GM23338 (cell line): Measurements from ENCODE around the gene THBS1. TPM values are rescaled to one million over a fixed set of nuclear protein-coding genes. Genes with fewer than 3 reads are reported as not detected.

Source experiments
- ATAC-seq: fragments of 200-7000 bp; cut with Tn5 transposase; 3 replicates; pipeline ENCODE4 v1.9.1; 2020
- DNase-seq: peaks from one replicate; pipeline ENCODE4 v3.0.0-alpha.2; 2015; ENCODE audit warnings: low spot score
- H2AFZ ChIP-seq: fragments of 200-600 bp; sonication (generic); 2 replicates; pipeline ENCODE4 v1.8.0; 2016; ENCODE audit warnings: antibody characterized with exemption, mild to moderate bottlenecking, moderate library complexity
- H3F3A ChIP-seq: fragments of 200-600 bp; sonication (generic); replicated peaks from 2 replicates; pipeline ENCODE4 v1.8.0; 2017; ENCODE audit warnings: antibody characterized with exemption, mixed run types, low read depth
- H3K27ac ChIP-seq: fragments of 200-600 bp; sonication (generic); 2 replicates; pipeline ENCODE4 v1.6.1; 2016; ENCODE audit warnings: low read depth
- H3K27me3 ChIP-seq: fragments of 200-600 bp; sonication (generic); 2 replicates; pipeline ENCODE4 v1.8.0; 2016; ENCODE audit warnings: mild to moderate bottlenecking, mixed run types, moderate library complexity; ENCODE audit not compliant: insufficient read depth
- H3K36me3 ChIP-seq: fragments of 200-600 bp; sonication (generic); 2 replicates; pipeline ENCODE4 v1.8.0; 2016; ENCODE audit warnings: mild to moderate bottlenecking; ENCODE audit not compliant: insufficient read depth
- H3K4me1 ChIP-seq: fragments of 200-600 bp; sonication (generic); 2 replicates; pipeline ENCODE4 v1.8.0; 2016; ENCODE audit warnings: mild to moderate bottlenecking, moderate library complexity; ENCODE audit not compliant: insufficient read depth
- H3K4me2 ChIP-seq: fragments of 200-600 bp; sonication (generic); 2 replicates; pipeline ENCODE4 v1.7.1; 2017; ENCODE audit warnings: mixed run types
- H3K4me3 ChIP-seq: fragments of 200-600 bp; sonication (generic); 2 replicates; pipeline ENCODE4 v1.6.1; 2016; ENCODE audit warnings: mixed run types
- H3K79me2 ChIP-seq: fragments of 200-600 bp; sonication (generic); replicated peaks from 2 replicates; pipeline ENCODE4 v1.8.0; 2017; ENCODE audit warnings: mild to moderate bottlenecking; ENCODE audit not compliant: insufficient read depth
- H3K9me2 ChIP-seq: fragments of 200-600 bp; sonication (generic); 2 replicates; pipeline ENCODE4 v1.8.0; 2017; ENCODE audit not compliant: insufficient read depth
- H4K20me1 ChIP-seq: fragments of 200-600 bp; sonication (generic); replicated peaks from 2 replicates; pipeline ENCODE4 v1.8.0; 2017; ENCODE audit warnings: mild to moderate bottlenecking; ENCODE audit not compliant: insufficient read depth
- H3K27ac Mint-ChIP-seq: 2 replicates; pipeline ENCODE4 v1.8.0; 2020; ENCODE audit warnings: inconsistent platforms, mild to moderate bottlenecking, moderate library complexity, mixed read lengths
- H3K27me3 Mint-ChIP-seq: 3 replicates; pipeline ENCODE4 v1.8.0; 2022; ENCODE audit warnings: low read depth, mild to moderate bottlenecking, moderate library complexity, mixed read lengths, inconsistent platforms; ENCODE audit not compliant: insufficient read depth, poor library complexity
- H3K36me3 Mint-ChIP-seq: 3 replicates; pipeline ENCODE4 v1.8.0; 2021; ENCODE audit warnings: low read depth, mild to moderate bottlenecking, inconsistent platforms, moderate library complexity, mixed read lengths
- H3K4me1 Mint-ChIP-seq: 3 replicates; pipeline ENCODE4 v1.8.0; 2020; ENCODE audit warnings: mild to moderate bottlenecking, inconsistent platforms, mixed read lengths
- H3K4me3 Mint-ChIP-seq: 3 replicates; pipeline ENCODE4 v1.8.0; 2021; ENCODE audit warnings: moderate library complexity, mild to moderate bottlenecking, inconsistent platforms, mixed read lengths
- H3K9me3 Mint-ChIP-seq: 3 replicates; pipeline ENCODE4 v1.8.0; 2020; ENCODE audit warnings: moderate library complexity, mild to moderate bottlenecking, inconsistent platforms, mixed read lengths
- CREB1 ChIP-seq: fragments of 250-450 bp; sonication (Bioruptor Pico); IDR thresholded peaks from 2 replicates; pipeline ENCODE4 v1.5.0; 2020; ENCODE audit warnings: low read depth, mild to moderate bottlenecking, moderate library complexity
- CTCF ChIP-seq, 2 experiments: fragments of 200-600 bp in 1 of 2; sonication (generic) in 1 of 2; conservative IDR thresholded peaks; 2 replicates each; pipeline versions ENCODE4 v1.5.1 to v1.6.1; 2016 to 2017; ENCODE audit warnings: antibody characterized with exemption in 2 of 2, low read depth in 2 of 2, mild to moderate bottlenecking in 2 of 2, moderate library complexity in 1 of 2
- ETS1 ChIP-seq: IDR thresholded peaks from 2 replicates; pipeline ENCODE4 v1.6.1; 2016; ENCODE audit warnings: antibody characterized with exemption
- EZH2 ChIP-seq: fragments of 200-600 bp; sonication (generic); IDR thresholded peaks from one replicate; pipeline ENCODE4 v1.8.0; 2017; ENCODE audit warnings: antibody characterized with exemption, mild to moderate bottlenecking, low read depth; ENCODE audit not compliant: unreplicated experiment
- EZH2phosphoT487 ChIP-seq: fragments of 200-600 bp; sonication (generic); IDR thresholded peaks from one replicate; pipeline ENCODE4 v1.8.1; 2018; ENCODE audit warnings: antibody characterized with exemption; ENCODE audit not compliant: unreplicated experiment
- JUNB ChIP-seq: IDR thresholded peaks from one replicate; pipeline ENCODE4 v1.6.1; 2016; ENCODE audit warnings: antibody characterized with exemption; ENCODE audit not compliant: unreplicated experiment
- NANOG ChIP-seq: IDR thresholded peaks from 2 replicates; pipeline ENCODE4 v1.6.1; 2016; ENCODE audit warnings: antibody characterized with exemption, borderline replicate concordance
- POLR2AphosphoS5 ChIP-seq: IDR thresholded peaks from 2 replicates; pipeline ENCODE4 v1.6.1; 2016; ENCODE audit warnings: antibody characterized with exemption, low read depth
- REST ChIP-seq: IDR thresholded peaks from one replicate; pipeline ENCODE4 v1.6.1; 2018; ENCODE audit warnings: antibody characterized with exemption; ENCODE audit not compliant: unreplicated experiment
- STAT1 ChIP-seq: IDR thresholded peaks from one replicate; pipeline ENCODE4 v1.6.1; 2016; ENCODE audit warnings: antibody characterized with exemption; ENCODE audit not compliant: unreplicated experiment
- ZNF114 ChIP-seq: fragments of 250-450 bp; sonication (Bioruptor Pico); IDR thresholded peaks from 2 replicates; pipeline ENCODE4 v1.5.0; 2020; ENCODE audit warnings: mild to moderate bottlenecking, moderate library complexity
- ZNF331 ChIP-seq: fragments of 250-450 bp; sonication (Bioruptor Pico); IDR thresholded peaks from 2 replicates; pipeline ENCODE4 v1.5.0; 2020; ENCODE audit warnings: low read depth, mild to moderate bottlenecking, moderate library complexity
- ZNF462 ChIP-seq: fragments of 250-450 bp; sonication (Bioruptor Pico); IDR thresholded peaks from 2 replicates; pipeline ENCODE4 v1.5.0; 2020; ENCODE audit warnings: mild to moderate bottlenecking, moderate library complexity
- polyA plus RNA-seq: library from polyadenylated mRNA; unstranded; fragments of >200 nt; fragmentation: Nextera tagmentation; extraction: Ambion mirVana; gene quantifications from 2 replicates; pipeline ENCODE4 v1.2.1, GENCODE V29; 2016
- total RNA-seq: library from RNA; depleted of rRNA; stranded (reverse); fragments of >200 nt; shearing (Covaris generic); gene quantifications from 2 replicates; pipeline ENCODE4 v1.2.3, GENCODE V29; 2014

Gene THBS1
- total and polyA plus RNA-seq, 2 experiments from 2014 or later: 21.7 to 81.9 TPM

- TF ChIP-seq ZNF462 (no peak), EZH2 (no peak)
These were observed 44.6 kb downstream of the THBS1 start (continued) for GRCh38 chr15:39625451-39625850.

GRCh38 chr15:39625856-39626255, 45.0 kb downstream of the THBS1 start:
- Histone ChIP-seq H4K20me1 (no peaks in the 10 kb centered on the region), H3K27me3 (no peaks in the 10 kb centered on the region), H3K9me2 (0 out of 2 replicates have a peak, but pooled peaks cover 5% of the 10 kb centered on the region), H3K4me2 (no peak overlapping the region), H3K79me2 (no peaks in the 10 kb centered on the region), H2AFZ (no peak overlapping the region), H3K27ac (no peak overlapping the region), H3K4me3 (no peak overlapping the region), H3K36me3 (no peaks in the 10 kb centered on the region), H3K4me1 (no peaks in the 10 kb centered on the region), H3F3A (no peaks in the 10 kb centered on the region)
- H3K27me3 Mint-ChIP-seq: peaks cover 5% of the 10 kb centered on the region
- TF ChIP-seq JUNB: no peak
- no peak for TF ChIP-seq CTCF (conservative IDR thresholded peaks at IDR 0.05; ENCODE audit: low read depth in 2 of 2)
- no peak for TF ChIP-seq STAT1
- no peak for TF ChIP-seq ZNF331 (CRISPR knock-in tag)
- TF ChIP-seq ZNF114 (CRISPR knock-in tag): no peak
- no peak for TF ChIP-seq POLR2AphosphoS5
- TF ChIP-seq EZH2: no peak
- TF ChIP-seq EZH2phosphoT487: no peak
- TF ChIP-seq REST: no peak
- TF ChIP-seq NANOG: no peak
- TF ChIP-seq ETS1: no peak
- no peak for TF ChIP-seq CREB1 (CRISPR knock-in tag)
- no peaks in the 10 kb centered on the region for H3K9me3 Mint-ChIP-seq
- no peak for DNase-seq
- no peaks in the 10 kb centered on the region; the same call in 2 of the 3 replicates for H3K4me1 Mint-ChIP-seq
- H3K36me3 Mint-ChIP-seq: no peaks in the 10 kb centered on the region
- no peak for ATAC-seq
- H3K4me3 Mint-ChIP-seq: no peak overlapping the region
- no peak overlapping the region for H3K27ac Mint-ChIP-seq
